Endothelial cell of umbilical vein (primary cell): Measurements from ENCODE around the gene TNFRSF4. TPM values are rescaled to one million over a fixed set of nuclear protein-coding genes. Genes with fewer than 3 reads are reported as not detected.

Experiments
- BruUV-seq: library from RNA; stranded (reverse); fragments of 400-500 nt; replicated peaks from 2 replicates; lab custom pipeline; 2021; lab: Mats Ljungman, UMichigan
- CTCF ChIA-PET: fragments of 300-600, 350-600 bp; sonication (Branson Sonifier 250); formaldehyde crosslinking; loops from one replicate; lab custom pipeline; 2021; ENCODE audit warnings: antibody characterized with exemption, inconsistent platforms; lab: Charles Lee
- POLR2A ChIA-PET: fragments of 300-600, 350-600 bp; sonication (Branson Sonifier 250); formaldehyde crosslinking; loops from one replicate; lab custom pipeline; 2021; ENCODE audit warnings: antibody characterized with exemption, inconsistent platforms; lab: Charles Lee
- DNase-seq: peaks from one replicate; pipeline ENCODE4 v3.0.0-alpha.2; 2011; ENCODE audit warnings: low read depth, low spot score
- FAIRE-seq: peaks from 2 replicates; lab custom pipeline; 2011; peaks lifted over from hg19 to GRCh38; lab: Jason Lieb, UNC
- H2AFZ ChIP-seq: 2 replicates; pipeline ENCODE4 v1.6.0; 2012; ENCODE audit warnings: low read depth, low read length, control low read depth, inconsistent platforms
- H3K27ac ChIP-seq: 2 replicates; pipeline ENCODE4 v1.5.1; 2011; ENCODE audit warnings: low read depth, mild to moderate bottlenecking, control low read depth, low read length, moderate library complexity; ENCODE audit not compliant: insufficient read depth
- H3K27me3 ChIP-seq, 2 experiments: 2 replicates each; pipeline versions ENCODE4 v1.6.0 to v1.6.1; 2011; ENCODE audit warnings: low read length in 2 of 2, mixed read lengths in 1 of 2; ENCODE audit not compliant: control insufficient read depth in 2 of 2, insufficient read depth in 2 of 2
- H3K36me3 ChIP-seq, 2 experiments: 2 replicates in 1 of 2; 3 replicates in 1 of 2; pipeline ENCODE4 v1.5.1; 2011; ENCODE audit warnings: low read length in 2 of 2, mild to moderate bottlenecking in 1 of 2, moderate library complexity in 1 of 2; ENCODE audit not compliant: control insufficient read depth in 2 of 2, insufficient read depth in 2 of 2; ENCODE audit errors: extremely low read depth in 1 of 2
- H3K4me1 ChIP-seq: 3 replicates; pipeline ENCODE4 v1.5.1; 2011; ENCODE audit warnings: mild to moderate bottlenecking, low read length; ENCODE audit not compliant: control insufficient read depth, insufficient read depth; ENCODE audit errors: extremely low read depth
- H3K4me2 ChIP-seq: 2 replicates; pipeline ENCODE4 v1.6.1; 2011; ENCODE audit warnings: low read length, control low read depth, mixed read lengths; ENCODE audit not compliant: insufficient read depth
- H3K4me3 ChIP-seq, 3 experiments: fragments of 200-600 bp in 1 of 3; sonication (generic), shearing (Covaris generic) in 1 of 3; replicated peaks in 1 of 3; 2 replicates each; pipeline ENCODE4 v1.5.1; 2011 to 2016; ENCODE audit warnings: control low read depth in 3 of 3, low read length in 3 of 3, mild to moderate bottlenecking in 2 of 3, inconsistent platforms in 1 of 3, low read depth in 1 of 3, moderate library complexity in 1 of 3; ENCODE audit not compliant: insufficient read depth in 1 of 3
- H3K79me2 ChIP-seq: 2 replicates; pipeline ENCODE4 v1.6.0; 2012; ENCODE audit warnings: low read length, inconsistent platforms; ENCODE audit not compliant: control insufficient read depth, insufficient read depth
- H3K9ac ChIP-seq: replicated peaks from 2 replicates; pipeline ENCODE3; 2011; ENCODE audit warnings: low read length, control low read depth; ENCODE audit not compliant: insufficient read depth; ENCODE audit errors: extremely low read depth
- H3K9me1 ChIP-seq: replicated peaks from 3 replicates; pipeline ENCODE4 v1.6.0; 2011; ENCODE audit warnings: mild to moderate bottlenecking, low read length; ENCODE audit not compliant: control insufficient read depth, insufficient read depth; ENCODE audit errors: extremely low read depth
- H3K9me3 ChIP-seq: replicated peaks from 2 replicates; pipeline ENCODE4 v1.5.1; 2012; ENCODE audit warnings: low read length, inconsistent platforms; ENCODE audit not compliant: control insufficient read depth, insufficient read depth
- H4K20me1 ChIP-seq: replicated peaks from 2 replicates; pipeline ENCODE3; 2011; ENCODE audit warnings: mild to moderate bottlenecking, low read length; ENCODE audit not compliant: control insufficient read depth, insufficient read depth; ENCODE audit errors: extremely low read depth
- EZH2 ChIP-seq: IDR thresholded peaks from 2 replicates; pipeline ENCODE4 v1.6.1; 2012; ENCODE audit warnings: borderline replicate concordance, low read depth, mild to moderate bottlenecking, moderate library complexity, low read length, inconsistent platforms; ENCODE audit not compliant: severe bottlenecking
- FOS ChIP-seq: IDR thresholded peaks from 2 replicates; pipeline ENCODE4 v1.6.1; 2011; ENCODE audit warnings: mild to moderate bottlenecking, low read length, moderate library complexity, borderline replicate concordance; ENCODE audit not compliant: insufficient read depth
- GATA2 ChIP-seq: IDR thresholded peaks from 2 replicates; pipeline ENCODE4 v1.7.0; 2011; ENCODE audit warnings: low read depth, mild to moderate bottlenecking, moderate library complexity, mixed read lengths, low read length; ENCODE audit not compliant: insufficient read length, insufficient read depth
- JUN ChIP-seq: IDR thresholded peaks from 2 replicates; pipeline ENCODE4 v1.6.1; 2011; ENCODE audit warnings: borderline replicate concordance, low read depth; ENCODE audit not compliant: insufficient read length, insufficient read depth
- MYC ChIP-seq: IDR thresholded peaks from one replicate; pipeline ENCODE4 v1.6.1; 2011; ENCODE audit warnings: mild to moderate bottlenecking, low read depth, low read length
- POLR2A ChIP-seq: IDR thresholded peaks from 2 replicates; pipeline ENCODE4 v1.6.1; 2012; ENCODE audit warnings: low read depth, mild to moderate bottlenecking, control low read depth, low read length
- POLR2AphosphoS5 ChIP-seq: IDR thresholded peaks from 2 replicates; pipeline ENCODE4 v1.6.1; 2012; ENCODE audit warnings: low read depth, mild to moderate bottlenecking, control low read depth, low read length, moderate library complexity; ENCODE audit not compliant: insufficient read depth
- dilution Hi-C: fragments of 300-500 bp; cut with MboI; formaldehyde crosslinking; loops from one replicate; pipeline ENCODE4 v1.15.0; 2019; ENCODE audit warnings: low sequenced_read_pairs; ENCODE audit not compliant: extremely low pct_ligation_motif_present
- intact Hi-C: fragments of 100-400 bp; cut with micrococcal nuclease; formaldehyde crosslinking; loops from one replicate; pipeline ENCODE4 v1.10.0; 2022
- polyA plus RNA-seq, 4 experiments: library from polyadenylated mRNA; depleted of rRNA in 3 of 4; stranded (reverse) in 3 of 4; unstranded in 1 of 4; fragments of >200 nt; gene quantifications; 2 replicates each; pipeline versions ENCODE4 v1.2.1 to v1.2.3, GENCODE V29; 2011 to 2012; ENCODE audit warnings: missing spikeins in 1 of 4
- total RNA-seq: library from RNA; stranded (reverse); gene quantifications from 2 replicates; pipeline ENCODE4 v1.2.3, GENCODE V29; 2021
- TF ChIP-seq, protein P1 (sequence below), 2 donors: IDR thresholded peaks; 1 replicate in 1 of 2; 2 replicates in 1 of 2; pipeline ENCODE4 v1.5.1; 2011; ENCODE audit warnings: low read length in 2 of 2, mild to moderate bottlenecking in 2 of 2, moderate library complexity in 2 of 2, control low read depth in 1 of 2, inconsistent platforms in 1 of 2, low read depth in 1 of 2; ENCODE audit not compliant: insufficient read depth in 1 of 2; ENCODE audit errors: extremely low read depth in 1 of 2
- TF ChIP-seq, protein P2 (sequence below): IDR thresholded peaks from 2 replicates; pipeline ENCODE4 v1.6.1; 2011; ENCODE audit not compliant: insufficient read depth, insufficient read length

Gene TNFRSF4
- total and polyA plus RNA-seq, 2 donors (not counting 3 experiments of a cell fraction or from before 2014, with no cell fraction given) = 0.55 to 1.5 TPM

DNA sequence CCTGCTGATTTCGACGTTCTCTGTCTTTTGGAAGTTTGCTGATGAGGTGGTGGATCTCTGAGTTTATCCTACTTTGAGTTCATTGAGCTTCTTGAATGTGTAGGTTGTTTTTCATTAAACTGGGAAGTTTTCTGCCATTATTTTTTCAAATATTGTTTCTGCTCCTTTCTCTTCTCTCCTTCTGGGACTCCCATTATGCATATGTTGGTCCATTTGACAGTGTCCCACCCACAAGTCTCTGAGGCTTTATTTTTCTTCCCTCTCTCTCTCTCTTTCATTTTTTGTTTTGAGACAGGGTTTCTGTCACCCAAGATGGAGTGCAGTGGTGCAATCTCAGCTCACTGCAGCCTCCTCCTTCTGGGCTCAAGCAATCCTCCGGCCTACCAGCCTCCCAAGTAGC lies 19.2 kb downstream of the TNFRSF4 start:
- no peak overlapping the region for H3K4me2 ChIP-seq
- H3K9me1 ChIP-seq = no peaks in the 10 kb centered on the region
- ChIA-PET CTCF (interaction anchor here (1.8 kb wide), 1 partner anchor 21 kb away, joined by 5 read pairs; no protein-coding TSS in a partner anchor), POLR2A (no interaction called here)
- no peaks in the 10 kb centered on the region for H4K20me1 ChIP-seq
- no peak overlapping the region for H3K27ac ChIP-seq
- H3K79me2 ChIP-seq = no peaks in the 10 kb centered on the region
- dilution Hi-C loops (no loop called here), intact Hi-C loops (no loop called here)
- no TSS peak for BruUV-seq
- no peaks in the 10 kb centered on the region for H3K4me1 ChIP-seq
- no peaks in the 10 kb centered on the region for H3K27me3 ChIP-seq
- H3K9me3 ChIP-seq = no peaks in the 10 kb centered on the region
- FAIRE-seq = no peak
- TF ChIP-seq JUN = no peak
- TF ChIP-seq, protein P1, sequence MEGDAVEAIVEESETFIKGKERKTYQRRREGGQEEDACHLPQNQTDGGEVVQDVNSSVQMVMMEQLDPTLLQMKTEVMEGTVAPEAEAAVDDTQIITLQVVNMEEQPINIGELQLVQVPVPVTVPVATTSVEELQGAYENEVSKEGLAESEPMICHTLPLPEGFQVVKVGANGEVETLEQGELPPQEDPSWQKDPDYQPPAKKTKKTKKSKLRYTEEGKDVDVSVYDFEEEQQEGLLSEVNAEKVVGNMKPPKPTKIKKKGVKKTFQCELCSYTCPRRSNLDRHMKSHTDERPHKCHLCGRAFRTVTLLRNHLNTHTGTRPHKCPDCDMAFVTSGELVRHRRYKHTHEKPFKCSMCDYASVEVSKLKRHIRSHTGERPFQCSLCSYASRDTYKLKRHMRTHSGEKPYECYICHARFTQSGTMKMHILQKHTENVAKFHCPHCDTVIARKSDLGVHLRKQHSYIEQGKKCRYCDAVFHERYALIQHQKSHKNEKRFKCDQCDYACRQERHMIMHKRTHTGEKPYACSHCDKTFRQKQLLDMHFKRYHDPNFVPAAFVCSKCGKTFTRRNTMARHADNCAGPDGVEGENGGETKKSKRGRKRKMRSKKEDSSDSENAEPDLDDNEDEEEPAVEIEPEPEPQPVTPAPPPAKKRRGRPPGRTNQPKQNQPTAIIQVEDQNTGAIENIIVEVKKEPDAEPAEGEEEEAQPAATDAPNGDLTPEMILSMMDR (IDR thresholded peaks at IDR 0.05; ENCODE audit: extremely low read depth in 1 of 2, insufficient read depth in 1 of 2, low read depth in 1 of 2, low read length in 2 of 2) = no peak
- TF ChIP-seq, protein P2, sequence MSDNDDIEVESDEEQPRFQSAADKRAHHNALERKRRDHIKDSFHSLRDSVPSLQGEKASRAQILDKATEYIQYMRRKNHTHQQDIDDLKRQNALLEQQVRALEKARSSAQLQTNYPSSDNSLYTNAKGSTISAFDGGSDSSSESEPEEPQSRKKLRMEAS = no peak
- no peak for TF ChIP-seq POLR2A
- TF ChIP-seq GATA2 = no peak
- TF ChIP-seq POLR2AphosphoS5 = no peak
- H3K4me3 ChIP-seq = no peak overlapping the region
- no peak for DNase-seq
- H3K9ac ChIP-seq = no peak overlapping the region
- H2AFZ ChIP-seq = no peak overlapping the region
- H3K36me3 ChIP-seq = no peaks in the 10 kb centered on the region

DNA sequence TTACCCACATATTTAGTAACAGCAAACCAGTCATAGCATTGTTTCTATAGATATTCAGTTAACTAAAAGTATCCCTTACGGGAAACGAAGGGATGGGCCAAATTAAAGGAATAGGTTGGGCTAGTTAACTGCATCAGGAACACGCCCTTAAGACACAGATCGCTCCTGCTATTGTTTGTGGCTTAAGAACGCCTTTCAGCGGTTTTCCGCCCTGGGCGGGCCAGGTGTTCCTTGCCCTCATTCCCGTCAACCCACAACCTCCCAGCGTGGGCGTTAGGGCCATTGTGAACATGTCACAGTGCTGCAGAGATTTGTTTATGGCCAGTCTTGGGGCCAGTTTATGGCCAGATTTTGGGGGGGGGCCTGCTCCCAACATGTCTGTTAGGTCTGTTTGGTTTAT lies 22.2 kb downstream of the TNFRSF4 start:
- Histone ChIP-seq H3K9ac (no peak overlapping the region), H3K36me3 (no peaks in the 10 kb centered on the region), H2AFZ (no peak overlapping the region), H3K27ac (no peak overlapping the region), H3K4me1 (no peaks in the 10 kb centered on the region), H3K4me2 (no peak overlapping the region), H3K4me3 (no peak overlapping the region), H3K79me2 (no peaks in the 10 kb centered on the region), H3K27me3 (peaks cover 0 to 7% of the 10 kb centered on the region in 2 experiments), H4K20me1 (no peaks in the 10 kb centered on the region), H3K9me3 (no peaks in the 10 kb centered on the region), H3K9me1 (no peaks in the 10 kb centered on the region)
- TF ChIP-seq, protein P2 = no peak
- TF ChIP-seq GATA2 (no peak), POLR2A (no peak), MYC (no peak), JUN (no peak), POLR2AphosphoS5 (no peak), EZH2 (no peak), FOS (no peak)
- TF ChIP-seq, protein P1 (IDR thresholded peaks at IDR 0.05; ENCODE audit: extremely low read depth in 1 of 2, insufficient read depth in 1 of 2, low read depth in 1 of 2, low read length in 2 of 2) = no peak
- intact Hi-C loops (no loop called here), dilution Hi-C loops (no loop called here)
- FAIRE-seq (no peak), DNase-seq (no peak)
- CTCF ChIA-PET = interaction anchor here (0.5 kb wide), 1 partner anchor 130 kb away, joined by 3 read pairs; no protein-coding TSS in a partner anchor
- no TSS peak for BruUV-seq
- POLR2A ChIA-PET = no interaction called here
